HG03575 (cell line): ENCODE measurements around the gene RAB3A.
"Not testable (repeated sequence)": the region's sequence is repeated elsewhere in the genome, so short reads cannot be mapped to it uniquely, and the experiment has no call there.

Source experiments
- ATAC-seq: cut with Tn5 transposase; IDR thresholded peaks from one replicate; pipeline ENCODE4 v1.9.1; 2021; ENCODE audit not compliant: unreplicated experiment, insufficient number of reproducible peaks, low FRiP score; ENCODE audit errors: extremely low read depth

RAB3A gene

GRCh38 chr19:18225355-18225701 is 21.5 kb upstream of the RAB3A start:
- ATAC-seq, result no peak

DNA sequence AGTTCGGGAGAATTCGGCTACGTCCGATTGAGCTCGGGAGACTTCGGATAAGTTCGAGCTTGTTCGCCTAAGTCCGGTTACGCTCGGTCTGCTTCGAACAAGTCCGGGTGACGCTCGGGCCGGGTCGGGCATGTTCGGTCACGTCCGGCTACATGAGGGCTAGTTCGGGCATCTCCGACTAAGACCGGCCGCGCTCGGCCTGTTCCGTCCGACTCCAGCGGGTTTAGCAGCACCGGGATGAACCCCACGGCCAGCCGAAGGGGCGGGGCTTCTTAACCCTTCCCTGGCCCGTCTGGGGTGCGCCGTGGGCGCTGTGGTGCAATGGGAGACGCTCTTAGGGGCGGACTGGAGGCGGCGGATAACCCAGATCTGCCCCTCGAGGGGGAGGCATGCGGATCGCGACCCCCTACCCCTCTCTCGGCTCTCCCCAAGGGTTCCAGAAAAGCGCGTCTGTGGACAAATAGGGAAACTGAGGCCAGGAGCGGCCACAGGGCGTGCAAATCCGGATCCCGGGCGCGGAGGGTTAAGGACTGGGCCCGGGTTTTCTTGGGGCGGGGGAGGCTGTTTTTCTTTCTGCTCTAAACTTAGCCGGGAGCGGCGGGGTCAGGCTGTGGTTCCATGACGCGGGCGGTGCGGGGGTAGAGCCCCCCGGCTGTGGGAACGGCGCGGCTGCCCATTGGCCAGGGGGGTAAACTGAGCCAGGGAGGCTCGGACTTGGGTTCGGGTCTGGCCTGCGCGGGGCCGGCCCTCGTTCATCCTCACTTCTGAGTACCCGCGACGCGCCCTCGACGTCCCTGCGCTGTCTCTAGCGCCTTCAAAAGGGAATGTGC is 20.9 kb upstream of the RAB3A start:
- ATAC-seq, result no peak

- ATAC-seq, result no peak
Observed at GRCh38 chr19:18223860-18224524, 20.1 kb upstream of the RAB3A start.

DNA sequence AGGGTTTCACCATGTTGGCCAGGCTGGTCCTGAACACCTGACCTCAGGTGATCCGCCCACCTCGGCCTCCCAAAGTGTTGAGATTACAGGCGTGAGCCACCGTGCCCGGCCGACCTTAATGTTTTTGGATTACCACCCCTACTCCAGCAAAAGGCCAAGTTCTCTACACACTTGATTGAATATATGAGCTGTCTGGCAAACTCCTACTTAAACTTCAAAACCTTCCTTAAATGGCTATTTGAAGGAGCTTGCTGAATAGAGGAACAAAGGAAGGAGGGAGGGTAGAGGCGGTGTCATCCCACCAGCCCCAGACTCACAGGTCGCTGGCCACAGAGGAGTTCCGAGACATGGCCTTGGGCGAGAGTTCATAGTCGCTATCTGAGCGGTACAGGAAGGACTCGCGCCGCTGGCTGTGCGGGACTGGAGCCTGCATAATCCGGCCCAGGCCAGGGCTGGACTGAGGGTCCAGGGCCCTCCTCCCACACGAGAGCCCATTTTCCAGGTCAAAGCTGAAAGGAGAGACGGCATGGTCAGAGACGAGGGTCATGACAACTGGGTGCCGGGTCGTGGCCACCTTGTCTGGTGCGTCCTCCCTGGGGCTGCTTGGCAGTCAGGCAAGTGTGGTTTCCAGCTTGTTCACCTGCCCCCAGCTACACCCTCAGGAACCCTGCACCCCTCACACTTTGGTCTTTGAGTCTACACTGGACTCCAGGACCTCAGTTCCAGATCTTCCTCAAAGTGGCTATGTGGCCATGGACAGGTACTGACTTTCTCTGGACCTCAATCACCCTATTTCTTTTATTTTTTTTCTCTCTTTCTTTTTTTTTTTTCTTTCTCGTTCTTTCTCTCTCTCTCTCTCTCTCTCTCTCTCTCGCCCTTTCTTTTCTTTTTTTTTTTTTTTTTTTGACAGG is 18.2 kb upstream of the RAB3A start:
- ATAC-seq, result no peak

DNA sequence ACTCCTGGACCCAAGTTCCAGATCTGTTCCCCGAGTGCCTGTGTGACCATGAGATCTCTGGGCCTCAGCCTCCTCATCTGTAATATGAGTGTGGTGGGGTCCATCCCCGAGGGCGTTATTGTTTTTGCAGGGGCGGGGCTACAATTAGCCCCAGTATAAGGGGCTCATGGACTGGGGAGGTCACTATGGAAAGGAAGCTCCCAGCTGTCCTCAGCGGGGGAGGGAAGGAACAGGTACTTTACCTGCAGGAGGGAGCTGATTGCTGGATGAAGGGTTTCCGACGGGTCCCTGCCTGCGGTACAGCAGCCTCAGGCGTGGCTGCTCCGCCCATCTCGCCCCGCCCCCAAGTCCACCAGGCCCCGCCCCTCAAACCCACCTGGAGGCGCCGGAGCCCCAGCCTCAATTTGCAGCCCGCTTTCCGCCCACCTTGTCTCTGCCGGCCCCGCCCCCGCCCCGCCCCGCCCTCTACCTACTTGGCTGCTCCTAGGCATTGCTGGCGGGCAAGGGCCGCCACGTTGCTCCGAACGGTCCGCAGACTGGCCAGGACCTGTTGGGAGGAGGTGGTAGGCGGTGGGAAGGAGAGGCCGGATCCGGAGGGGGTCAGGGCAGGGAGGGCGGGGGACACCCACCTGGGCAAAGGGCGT is 16.9 kb upstream of the RAB3A start:
- ATAC-seq, result no peak

DNA sequence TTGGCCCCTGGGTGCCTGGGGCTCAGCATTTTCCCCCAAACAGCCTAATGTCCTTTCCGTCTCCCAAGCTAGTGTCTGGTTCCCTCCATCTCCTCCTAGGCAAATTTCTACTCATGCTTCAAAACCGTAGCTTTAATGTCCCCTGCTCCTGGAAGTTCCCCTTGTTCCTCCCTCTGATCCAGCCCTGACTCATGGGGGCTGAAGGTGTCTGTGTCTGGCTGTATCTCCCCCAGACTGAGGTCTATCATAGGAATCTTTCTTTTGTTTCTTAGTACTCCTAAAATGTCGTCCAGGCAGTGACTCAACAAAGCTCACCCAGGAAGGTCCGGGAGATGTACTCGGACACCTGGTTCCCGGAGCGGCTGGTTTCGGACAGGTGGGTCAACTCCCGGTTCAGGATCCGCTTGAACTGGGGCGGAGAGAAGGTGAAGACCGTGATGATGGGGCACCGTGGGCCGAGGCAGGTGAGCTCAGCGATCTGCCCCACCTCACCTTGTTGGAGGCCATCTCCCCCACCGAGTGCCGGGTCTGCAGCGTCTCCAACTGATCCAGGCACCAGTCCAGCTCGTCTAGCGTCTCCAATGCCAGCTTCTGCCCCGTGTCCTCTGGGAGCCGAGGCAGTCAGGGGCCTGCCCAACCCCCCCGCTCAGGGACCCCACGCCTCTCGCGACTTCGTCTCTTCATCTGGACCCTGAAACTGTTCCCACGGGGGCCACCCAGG is 16.2 kb upstream of the RAB3A start:
- ATAC-seq, result no peak

DNA sequence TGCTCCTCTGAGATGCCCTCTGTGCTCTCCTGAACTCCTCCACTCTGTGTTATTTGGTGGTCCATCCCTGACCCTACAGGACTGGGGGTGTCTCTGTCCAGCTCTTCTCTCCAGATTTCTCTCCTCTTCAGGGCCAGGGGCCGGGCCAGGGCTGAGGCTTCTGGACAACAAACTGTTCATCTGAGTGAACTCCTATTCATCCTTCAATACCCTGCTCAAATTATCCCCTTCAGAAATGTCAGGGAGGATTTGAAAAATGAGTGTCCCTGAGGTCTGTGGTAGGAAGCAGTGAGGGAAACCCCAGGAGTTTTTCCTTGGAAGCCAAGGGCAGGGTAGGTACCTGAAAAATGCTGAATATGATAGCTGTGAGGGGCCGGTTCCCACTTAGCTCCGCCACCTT is 14.8 kb upstream of the RAB3A start:
- no peak for ATAC-seq

DNA sequence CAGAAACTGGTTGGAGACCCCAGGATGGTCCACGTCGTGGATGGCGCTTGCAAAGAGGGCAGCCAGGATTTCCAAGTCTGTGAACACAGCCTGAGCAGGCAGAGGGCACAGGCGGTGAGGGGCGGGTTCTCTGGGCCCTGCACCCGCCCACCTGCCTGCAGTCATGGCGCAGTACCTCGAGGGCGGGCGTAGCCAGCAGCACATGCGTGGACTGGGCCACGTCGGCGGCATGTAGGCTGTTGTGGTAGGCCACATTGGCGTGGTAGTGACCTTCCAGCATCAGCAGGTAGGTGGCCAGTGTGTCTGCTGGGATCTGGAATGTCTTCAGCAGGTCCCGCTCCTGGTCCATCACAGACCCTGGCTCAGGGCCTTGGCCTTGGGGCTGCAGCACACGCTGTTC is 14.3 kb upstream of the RAB3A start:
- no peak for ATAC-seq

- ATAC-seq, result no peak
Observed at GRCh38 chr19:18216789-18217188, 12.9 kb upstream of the RAB3A start.

- ATAC-seq, result no peak
Observed at GRCh38 chr19:18214779-18215433, 11.1 kb upstream of the RAB3A start.

GRCh38 chr19:18211683-18212082 is 7.8 kb upstream of the RAB3A start:
- ATAC-seq, result no peak

GRCh38 chr19:18209912-18210311 is 6.1 kb upstream of the RAB3A start:
- not testable (repeated sequence) for ATAC-seq

GRCh38 chr19:18208098-18208951 is 4.5 kb upstream of the RAB3A start:
- ATAC-seq, result no peak

DNA sequence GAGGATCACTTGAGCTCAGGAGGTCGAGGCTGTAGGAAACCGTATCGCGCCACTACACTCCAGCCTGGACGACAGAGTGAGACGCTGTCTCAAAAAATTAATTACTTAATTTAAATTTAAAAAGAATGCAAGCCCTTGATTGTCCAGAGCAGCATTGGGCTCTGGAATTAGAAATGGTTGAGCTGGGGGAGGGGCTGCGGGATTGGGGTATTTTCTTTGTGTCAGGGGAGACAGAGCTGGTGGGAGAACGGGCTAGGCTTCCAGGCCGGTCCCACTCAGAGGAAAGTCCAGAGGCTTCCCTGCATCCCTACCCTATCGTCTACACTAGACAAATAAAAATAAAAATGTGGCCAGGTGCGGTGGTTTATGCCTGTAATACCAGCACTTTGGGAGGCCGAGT is 2.2 kb upstream of the RAB3A start:
- no peak for ATAC-seq

- ATAC-seq, result no peak
Observed at GRCh38 chr19:18205200-18205892, 1.5 kb upstream of the RAB3A start.

DNA sequence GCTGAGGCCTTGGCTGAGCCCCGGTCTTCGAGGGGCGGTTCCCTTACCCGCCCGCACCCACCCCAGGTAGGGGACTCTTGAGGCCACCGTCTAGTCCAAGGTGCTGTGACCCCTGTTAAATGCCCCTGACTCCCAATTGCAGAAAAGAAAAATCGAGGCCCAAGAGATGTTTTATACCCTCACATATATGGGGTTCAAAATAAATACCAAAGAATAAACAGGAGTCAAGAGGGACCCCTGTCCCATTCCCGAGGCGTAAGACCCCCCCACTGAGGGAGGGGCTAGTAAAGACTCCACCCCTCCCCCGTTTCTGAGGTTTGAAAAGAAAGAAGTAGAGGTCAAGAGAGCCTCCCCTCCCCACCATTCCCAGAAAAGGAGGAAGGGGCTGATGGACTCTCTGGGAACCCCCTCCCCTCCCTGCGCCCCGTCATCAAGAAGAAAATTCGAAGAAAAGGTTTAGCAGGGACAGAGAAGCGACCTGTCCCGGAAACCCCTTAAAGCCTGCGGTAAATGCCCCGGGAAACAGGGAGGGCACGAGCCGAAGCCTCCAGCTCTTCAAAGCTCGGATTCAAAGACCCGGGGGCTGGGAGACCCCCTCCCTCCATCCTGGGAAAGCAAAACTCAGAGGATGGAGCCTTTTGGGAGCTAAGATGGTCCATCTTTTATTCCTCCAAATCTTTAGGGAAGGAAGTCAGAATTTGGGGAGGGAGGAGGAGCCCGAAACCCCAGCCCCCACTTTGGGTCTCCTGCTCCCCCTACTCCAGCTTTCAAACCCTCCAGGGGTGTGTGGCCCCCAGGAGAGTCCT is 755 bp upstream of the RAB3A start:
- ATAC-seq, result no peak
